ENCODE results near the gene CALCR. TPM values are rescaled to one million over a fixed set of nuclear protein-coding genes. Genes with fewer than 3 reads are reported as not detected.

The CALCR gene
- total RNA-seq, 3 donors from 2014 or later, result 0.15 to 0.80 (median 0.66) TPM

DNA sequence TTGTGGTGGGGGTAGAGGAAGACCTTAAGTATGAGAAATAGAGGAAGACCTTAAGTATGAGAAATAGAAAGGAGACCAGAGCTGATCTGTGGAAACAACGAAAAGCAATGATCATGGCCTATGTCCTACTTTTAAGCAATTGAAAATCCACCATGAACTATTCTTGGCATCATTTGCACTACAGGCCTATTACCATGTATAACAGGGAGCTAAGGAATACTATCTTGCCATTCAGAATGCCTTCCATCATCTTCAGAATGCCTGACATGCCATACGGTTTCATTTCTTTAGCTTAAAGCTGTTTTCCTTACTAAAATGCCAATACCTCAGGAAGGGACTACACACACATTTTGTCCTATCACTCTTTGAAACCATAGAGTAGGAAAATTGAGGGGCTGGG is 127.0 kb downstream of the CALCR start:
- H3K4me1 ChIP-seq, result no peaks in the 10 kb centered on the region
- H3K27ac ChIP-seq, result no peak overlapping the region
- no peak for DNase-seq (ENCODE audit: low spot score in 2 of 2)
- no peaks in the 10 kb centered on the region for H3K9me3 ChIP-seq
- H3K36me3 ChIP-seq, result no peaks in the 10 kb centered on the region
- intact Hi-C loops (cut with DNase I; ENCODE audit: low total_unique reads), result no loop called here
- no peaks in the 10 kb centered on the region for H3K27me3 ChIP-seq
- no peak overlapping the region for H3K4me3 ChIP-seq
- TF ChIP-seq POLR2AphosphoS5 (IDR thresholded peaks at IDR 0.05) (no peak), POLR2A (IDR thresholded peaks at IDR 0.05) (no peak)
- TF ChIP-seq, protein P1, sequence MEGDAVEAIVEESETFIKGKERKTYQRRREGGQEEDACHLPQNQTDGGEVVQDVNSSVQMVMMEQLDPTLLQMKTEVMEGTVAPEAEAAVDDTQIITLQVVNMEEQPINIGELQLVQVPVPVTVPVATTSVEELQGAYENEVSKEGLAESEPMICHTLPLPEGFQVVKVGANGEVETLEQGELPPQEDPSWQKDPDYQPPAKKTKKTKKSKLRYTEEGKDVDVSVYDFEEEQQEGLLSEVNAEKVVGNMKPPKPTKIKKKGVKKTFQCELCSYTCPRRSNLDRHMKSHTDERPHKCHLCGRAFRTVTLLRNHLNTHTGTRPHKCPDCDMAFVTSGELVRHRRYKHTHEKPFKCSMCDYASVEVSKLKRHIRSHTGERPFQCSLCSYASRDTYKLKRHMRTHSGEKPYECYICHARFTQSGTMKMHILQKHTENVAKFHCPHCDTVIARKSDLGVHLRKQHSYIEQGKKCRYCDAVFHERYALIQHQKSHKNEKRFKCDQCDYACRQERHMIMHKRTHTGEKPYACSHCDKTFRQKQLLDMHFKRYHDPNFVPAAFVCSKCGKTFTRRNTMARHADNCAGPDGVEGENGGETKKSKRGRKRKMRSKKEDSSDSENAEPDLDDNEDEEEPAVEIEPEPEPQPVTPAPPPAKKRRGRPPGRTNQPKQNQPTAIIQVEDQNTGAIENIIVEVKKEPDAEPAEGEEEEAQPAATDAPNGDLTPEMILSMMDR (IDR thresholded peaks at IDR 0.05), result no peak

DNA sequence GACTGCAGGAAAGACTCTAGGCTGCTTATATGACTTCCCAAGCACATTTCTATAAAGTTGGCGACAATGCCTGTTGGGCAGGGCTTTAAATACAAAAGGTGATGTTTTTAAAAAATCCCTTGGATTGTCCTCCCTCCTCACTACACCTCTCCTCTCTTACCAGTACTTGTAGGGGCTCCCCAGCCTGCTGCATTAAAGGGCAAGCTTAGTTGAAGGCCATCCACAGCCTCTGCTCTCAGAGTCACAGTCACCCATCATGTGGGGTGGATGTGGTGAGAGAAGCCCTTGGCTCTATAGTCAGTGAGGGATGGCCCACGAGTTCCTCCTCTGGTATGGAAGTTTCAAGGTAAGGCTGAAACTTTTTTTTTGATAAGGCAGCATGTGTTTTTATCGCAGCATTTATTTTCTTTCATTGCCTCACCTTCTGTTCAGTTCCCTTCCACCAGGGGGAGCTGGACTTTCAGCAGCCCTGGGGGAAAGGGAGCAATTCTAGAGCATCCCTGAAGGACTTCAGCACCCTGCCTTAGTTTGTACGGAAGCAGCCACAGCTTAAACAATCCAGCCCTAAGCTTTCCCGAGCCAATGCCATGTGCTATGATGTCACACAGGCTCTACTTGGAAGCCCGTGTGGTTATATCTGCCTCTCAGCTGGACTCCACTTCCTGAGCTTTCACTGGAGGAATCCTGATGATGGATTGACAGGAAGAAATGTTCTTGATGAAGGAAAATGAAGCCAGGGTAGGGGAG is 131.9 kb downstream of the CALCR start:
- H3K9me3 ChIP-seq, result no peaks in the 10 kb centered on the region
- H3K27me3 ChIP-seq, result no peaks in the 10 kb centered on the region
- H3K36me3 ChIP-seq, result no peaks in the 10 kb centered on the region
- TF ChIP-seq, protein P1 (IDR thresholded peaks at IDR 0.05), result peak in 1 of 3 donors; percentile 10
- TF ChIP-seq POLR2A (IDR thresholded peaks at IDR 0.05), result no peak
- intact Hi-C loops (cut with DNase I; ENCODE audit: low total_unique reads), result no loop called here
- DNase-seq (ENCODE audit: low spot score in 2 of 2), result no peak
- no peaks in the 10 kb centered on the region for H3K4me1 ChIP-seq
- H3K27ac ChIP-seq, result no peak overlapping the region
- H3K4me3 ChIP-seq, result no peak overlapping the region

DNA sequence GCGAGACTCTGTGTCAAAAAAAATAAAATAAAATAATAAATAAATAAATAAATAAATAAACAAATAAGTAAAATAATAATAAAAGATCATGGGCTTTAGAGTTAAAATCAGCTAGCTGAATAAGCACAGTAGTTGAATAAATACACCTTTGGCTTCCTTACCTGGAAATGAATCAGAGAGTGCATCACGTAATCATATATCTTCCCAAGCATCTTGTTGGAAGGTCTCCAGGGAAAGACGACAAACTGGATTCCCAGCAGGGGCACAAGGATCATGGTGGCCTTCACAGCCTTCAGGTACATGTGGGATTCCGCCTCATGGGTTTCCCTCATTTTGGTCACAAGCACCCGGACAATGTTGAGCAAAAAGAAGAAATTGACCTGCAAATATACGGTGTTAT is 138.7 kb downstream of the CALCR start:
- no peaks in the 10 kb centered on the region for H3K4me1 ChIP-seq
- H3K9me3 ChIP-seq, result no peaks in the 10 kb centered on the region
- DNase-seq (ENCODE audit: low spot score in 2 of 2), result no peak
- intact Hi-C loops (cut with DNase I; ENCODE audit: low total_unique reads), result no loop called here
- H3K27ac ChIP-seq, result no peak overlapping the region
- TF ChIP-seq, protein P1 (IDR thresholded peaks at IDR 0.05), result no peak
- TF ChIP-seq POLR2AphosphoS5 (IDR thresholded peaks at IDR 0.05), result no peak
- TF ChIP-seq POLR2A (IDR thresholded peaks at IDR 0.05), result no peak
- no peaks in the 10 kb centered on the region for H3K36me3 ChIP-seq
- H3K4me3 ChIP-seq, result no peak overlapping the region
- no peaks in the 10 kb centered on the region for H3K27me3 ChIP-seq

- intact Hi-C loops (cut with DNase I; ENCODE audit: low total_unique reads), result no loop called here
- no peaks in the 10 kb centered on the region for H3K4me1 ChIP-seq
- H3K27ac ChIP-seq, result no peak overlapping the region
- no peaks in the 10 kb centered on the region for H3K27me3 ChIP-seq
- no peak overlapping the region for H3K4me3 ChIP-seq
- H3K9me3 ChIP-seq, result no peaks in the 10 kb centered on the region
- no peak for DNase-seq (ENCODE audit: low spot score in 2 of 2)
- H3K36me3 ChIP-seq, result no peaks in the 10 kb centered on the region
- TF ChIP-seq POLR2A (IDR thresholded peaks at IDR 0.05) (no peak), POLR2AphosphoS5 (IDR thresholded peaks at IDR 0.05) (no peak)
- TF ChIP-seq, protein P1 (IDR thresholded peaks at IDR 0.05), result no peak
Observed at GRCh38 chr7:93432130-93432529, 142.4 kb downstream of the CALCR start.

DNA sequence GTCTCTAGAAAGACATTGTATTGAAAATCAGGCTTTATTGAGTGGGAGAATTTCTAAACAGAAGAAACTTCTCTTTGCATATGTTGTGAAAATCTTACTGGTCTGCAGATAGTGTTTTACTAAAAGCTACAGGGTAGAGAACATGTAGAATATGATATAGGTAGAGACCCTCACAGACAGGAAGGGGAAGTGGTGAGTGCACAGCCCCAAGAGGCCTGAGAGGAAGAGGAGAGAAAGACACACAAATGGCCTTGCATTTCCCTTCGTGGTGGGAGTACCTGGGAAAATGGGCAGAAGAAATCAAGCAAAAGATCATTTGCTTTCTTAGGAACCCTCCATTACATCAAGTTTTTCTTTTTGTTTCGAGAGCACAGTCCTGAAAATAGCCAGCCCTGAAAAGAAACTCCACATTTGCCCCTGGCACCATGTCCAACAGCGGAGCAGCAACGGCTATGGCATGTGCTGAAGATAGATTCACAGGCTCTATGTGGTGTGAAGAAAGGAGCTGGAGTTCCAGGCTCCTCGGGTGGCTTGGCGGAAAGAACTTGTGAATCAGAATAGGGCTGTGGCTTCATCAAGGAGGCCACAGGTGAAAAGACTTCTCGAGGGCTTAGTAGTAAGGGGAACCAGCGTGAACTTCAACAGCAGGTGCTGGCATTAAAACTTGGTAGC is 143.5 kb downstream of the CALCR start:
- intact Hi-C loops (cut with DNase I; ENCODE audit: low total_unique reads), result no loop called here
- TF ChIP-seq POLR2AphosphoS5 (IDR thresholded peaks at IDR 0.05) (no peak), POLR2A (IDR thresholded peaks at IDR 0.05) (no peak)
- TF ChIP-seq, protein P1 (IDR thresholded peaks at IDR 0.05), result no peak
- Histone ChIP-seq H3K4me3 (no peak overlapping the region), H3K9me3 (no peaks in the 10 kb centered on the region), H3K36me3 (no peaks in the 10 kb centered on the region), H3K4me1 (no peaks in the 10 kb centered on the region), H3K27me3 (no peaks in the 10 kb centered on the region), H3K27ac (no peak overlapping the region)
- DNase-seq (ENCODE audit: low spot score in 2 of 2), result no peak

Measured in breast epithelium (tissue), 4 donors.